CD4-positive, alpha-beta memory T cell (primary cell): Measurements from ENCODE around the gene RGS7. TPM values are rescaled to one million over a fixed set of nuclear protein-coding genes. Genes with fewer than 3 reads are reported as not detected.
A peak's percentile ranks its signal among the peaks of the same experiment; 100 is the strongest.
"Not testable (repeated sequence)": the region's sequence is repeated elsewhere in the genome, so short reads cannot be mapped to it uniquely, and the experiment has no call there.

Experiments
- CTCF ChIA-PET: fragments of 350-600 bp; sonication (Branson Sonifier 250); formaldehyde crosslinking; loops from one replicate; lab custom pipeline; 2021; ENCODE audit warnings: inconsistent platforms; ENCODE audit not compliant: partially characterized antibody; lab: Charles Lee
- POLR2A ChIA-PET: fragments of 350-600 bp; sonication (Branson Sonifier 250); formaldehyde crosslinking; loops from one replicate; lab custom pipeline; 2021; ENCODE audit not compliant: partially characterized antibody; lab: Charles Lee
- DNase-seq, 5 donors: peaks; one replicate each; pipeline versions ENCODE4 v3.0.0 to v3.0.0-alpha.2; 2020 to 2022; ENCODE audit warnings: mixed read lengths in 1 of 5
- H3K27ac ChIP-seq: one replicate; pipeline ENCODE4 v1.7.0; 2013; ENCODE audit warnings: low read depth, low read length
- H3K27me3 ChIP-seq: 2 replicates; pipeline ENCODE4 v1.7.0; 2013; ENCODE audit warnings: mild to moderate bottlenecking, low read length, moderate library complexity; ENCODE audit not compliant: insufficient read depth
- H3K36me3 ChIP-seq: 2 replicates; pipeline ENCODE4 v1.7.0; 2013; ENCODE audit warnings: mild to moderate bottlenecking, low read length, moderate library complexity; ENCODE audit not compliant: insufficient read depth
- H3K4me1 ChIP-seq: 2 replicates; pipeline ENCODE4 v1.7.0; 2013; ENCODE audit warnings: mild to moderate bottlenecking, low read length, moderate library complexity; ENCODE audit not compliant: insufficient read depth
- H3K4me3 ChIP-seq, 2 donors: one replicate each; pipeline ENCODE4 v1.7.0; 2013; ENCODE audit warnings: low read length in 2 of 2, mild to moderate bottlenecking in 1 of 2
- H3K9me3 ChIP-seq, 2 donors: one replicate each; pipeline ENCODE4 v1.7.0; 2013; ENCODE audit warnings: low read length in 2 of 2, control low read depth in 1 of 2; ENCODE audit not compliant: control insufficient read depth in 1 of 2
- H3K27ac Mint-ChIP-seq, 7 donors: one replicate each; pipeline ENCODE4 v1.8.0; 2020 to 2021; ENCODE audit warnings: mixed read lengths in 7 of 7, mild to moderate bottlenecking in 6 of 7, inconsistent platforms in 3 of 7, moderate library complexity in 3 of 7
- H3K27me3 Mint-ChIP-seq, 2 donors: one replicate each; pipeline ENCODE4 v1.8.0; 2020 to 2021; ENCODE audit warnings: mixed read lengths in 2 of 2
- H3K36me3 Mint-ChIP-seq, 2 donors: one replicate each; pipeline ENCODE4 v1.8.0; 2020 to 2021; ENCODE audit warnings: mixed read lengths in 2 of 2, inconsistent platforms in 1 of 2, mild to moderate bottlenecking in 1 of 2
- H3K4me1 Mint-ChIP-seq, 4 donors: one replicate each; pipeline ENCODE4 v1.8.0; 2020 to 2021; ENCODE audit warnings: mixed read lengths in 4 of 4, mild to moderate bottlenecking in 1 of 4
- H3K4me3 Mint-ChIP-seq, 8 donors: one replicate each; pipeline ENCODE4 v1.8.0; 2020 to 2021; ENCODE audit warnings: mixed read lengths in 8 of 8, mild to moderate bottlenecking in 7 of 8, moderate library complexity in 6 of 8, inconsistent platforms in 3 of 8
- H3K9me3 Mint-ChIP-seq, 8 donors: one replicate each; pipeline ENCODE4 v1.8.0; 2020 to 2021; ENCODE audit warnings: mixed read lengths in 8 of 8, mild to moderate bottlenecking in 5 of 8, inconsistent platforms in 3 of 8, moderate library complexity in 1 of 8
- intact Hi-C: fragments of 100-400 bp; cut with micrococcal nuclease; formaldehyde crosslinking; loops from one replicate; pipeline ENCODE4 v1.15.1; 2023
- polyA plus RNA-seq, 2 donors: library from polyadenylated mRNA; unstranded; fragments of 300-500 nt; fragmentation: Illumina TruSeq; gene quantifications; one replicate each; pipeline ENCODE4 v1.2.3, GENCODE V29; 2021
- total RNA-seq, 2 experiments: library from RNA; stranded (reverse); gene quantifications; one replicate each; pipeline ENCODE4 v1.2.3, GENCODE V29; 2021

The RGS7 gene
- total and polyA plus RNA-seq, 4 experiments from 2014 or later = not detected

GRCh38 chr1:240909701-240910457 is 447.1 kb downstream of the RGS7 start:
- Mint-ChIP-seq H3K36me3 (no peaks in the 10 kb centered on the region), H3K4me3 (no peak overlapping the region), H3K9me3 (peaks cover 0 to 10% (median 2%) of the 10 kb centered on the region in 8 donors), H3K27me3 (no peaks in the 10 kb centered on the region), H3K27ac (peak overlapping the region in 1 of 7 donors; percentile 41), H3K4me1 (no peaks in the 10 kb centered on the region)
- Histone ChIP-seq H3K27me3 (no peaks in the 10 kb centered on the region), H3K27ac (no peak overlapping the region), H3K9me3 (no peaks in the 10 kb centered on the region), H3K4me3 (no peak overlapping the region), H3K36me3 (no peaks in the 10 kb centered on the region), H3K4me1 (no peaks in the 10 kb centered on the region)
- intact Hi-C loops = no loop called here
- POLR2A ChIA-PET = no interaction called here
- CTCF ChIA-PET = no interaction called here
- DNase-seq = no peak

GRCh38 chr1:240906477-240906876 is 450.5 kb downstream of the RGS7 start:
- Histone ChIP-seq H3K27me3 (no peaks in the 10 kb centered on the region), H3K36me3 (no peaks in the 10 kb centered on the region), H3K4me3 (no peak overlapping the region), H3K27ac (no peak overlapping the region), H3K9me3 (no peaks in the 10 kb centered on the region), H3K4me1 (no peaks in the 10 kb centered on the region)
- Mint-ChIP-seq H3K27me3 (no peaks in the 10 kb centered on the region), H3K9me3 (peaks cover 5 to 11% (median 9%) of the 10 kb centered on the region in 8 donors), H3K27ac (no peak overlapping the region), H3K4me3 (no peak overlapping the region), H3K36me3 (no peaks in the 10 kb centered on the region), H3K4me1 (no peaks in the 10 kb centered on the region)
- CTCF ChIA-PET = no interaction called here
- no peak for DNase-seq
- POLR2A ChIA-PET = no interaction called here
- intact Hi-C loops = no loop called here

GRCh38 chr1:240905225-240905765 is 451.7 kb downstream of the RGS7 start:
- Mint-ChIP-seq H3K4me1 (no peaks in the 10 kb centered on the region), H3K27ac (no peak overlapping the region), H3K27me3 (no peaks in the 10 kb centered on the region), H3K36me3 (no peaks in the 10 kb centered on the region), H3K9me3 (peaks cover 5 to 12% (median 9%) of the 10 kb centered on the region in 8 donors), H3K4me3 (no peak overlapping the region)
- Histone ChIP-seq H3K4me1 (no peaks in the 10 kb centered on the region), H3K9me3 (no peaks in the 10 kb centered on the region), H3K27ac (no peak overlapping the region), H3K36me3 (no peaks in the 10 kb centered on the region), H3K27me3 (no peaks in the 10 kb centered on the region), H3K4me3 (no peak overlapping the region)
- ChIA-PET CTCF (no interaction called here), POLR2A (no interaction called here)
- intact Hi-C loops = no loop called here
- DNase-seq = no peak

- intact Hi-C loops, CTCF ChIA-PET, POLR2A ChIA-PET, H3K4me3 ChIP-seq, H3K9me3 ChIP-seq, H3K36me3 ChIP-seq, H3K36me3 Mint-ChIP-seq, DNase-seq, H3K27ac ChIP-seq, H3K4me1 ChIP-seq, H3K27me3 ChIP-seq, H3K27me3 Mint-ChIP-seq, H3K4me1 Mint-ChIP-seq, H3K4me3 Mint-ChIP-seq, H3K27ac Mint-ChIP-seq: not testable (repeated sequence)
- peaks cover 0 to 20% (median 4%) of the 10 kb centered on the region in 8 donors for H3K9me3 Mint-ChIP-seq
These were observed 461.6 kb downstream of the RGS7 start for GRCh38 chr1:240895424-240895823.

- H3K4me3 Mint-ChIP-seq = no peak overlapping the region
- Histone ChIP-seq H3K36me3 (no peaks in the 10 kb centered on the region), H3K27ac (no peak overlapping the region), H3K4me1 (no peaks in the 10 kb centered on the region), H3K9me3 (no peaks in the 10 kb centered on the region), H3K4me3 (no peak overlapping the region), H3K27me3 (no peaks in the 10 kb centered on the region)
- ChIA-PET POLR2A (no interaction called here), CTCF (no interaction called here)
- H3K27ac Mint-ChIP-seq = no peak overlapping the region
- peaks cover 0 to 10% (median 2%) of the 10 kb centered on the region in 8 donors for H3K9me3 Mint-ChIP-seq
- intact Hi-C loops = no loop called here
- H3K27me3 Mint-ChIP-seq = no peaks in the 10 kb centered on the region
- DNase-seq = no peak
- H3K4me1 Mint-ChIP-seq = no peaks in the 10 kb centered on the region
- H3K36me3 Mint-ChIP-seq = no peaks in the 10 kb centered on the region
These were observed 468.3 kb downstream of the RGS7 start for GRCh38 chr1:240888787-240889048.

- Histone ChIP-seq H3K4me3 (no peak overlapping the region), H3K27me3 (no peaks in the 10 kb centered on the region), H3K4me1 (no peaks in the 10 kb centered on the region), H3K27ac (no peak overlapping the region), H3K36me3 (no peaks in the 10 kb centered on the region), H3K9me3 (no peaks in the 10 kb centered on the region)
- CTCF ChIA-PET = no interaction called here
- DNase-seq = no peak
- no peaks in the 10 kb centered on the region for H3K4me1 Mint-ChIP-seq
- H3K9me3 Mint-ChIP-seq = peaks cover 0 to 10% (median 3%) of the 10 kb centered on the region in 8 donors
- no peaks in the 10 kb centered on the region for H3K27me3 Mint-ChIP-seq
- intact Hi-C loops = no loop called here
- H3K27ac Mint-ChIP-seq = no peak overlapping the region
- POLR2A ChIA-PET = no interaction called here
- H3K4me3 Mint-ChIP-seq = no peak overlapping the region
- H3K36me3 Mint-ChIP-seq = no peaks in the 10 kb centered on the region
These were observed 468.8 kb downstream of the RGS7 start for GRCh38 chr1:240888039-240888786.

- peaks cover 0 to 2% of the 10 kb centered on the region in 2 donors for H3K27me3 Mint-ChIP-seq
- Histone ChIP-seq H3K36me3 (no peaks in the 10 kb centered on the region), H3K4me1 (no peaks in the 10 kb centered on the region), H3K9me3 (no peaks in the 10 kb centered on the region), H3K4me3 (no peak overlapping the region), H3K27me3 (no peaks in the 10 kb centered on the region), H3K27ac (no peak overlapping the region)
- H3K4me1 Mint-ChIP-seq = no peaks in the 10 kb centered on the region
- no peak overlapping the region for H3K27ac Mint-ChIP-seq
- peaks cover 0 to 11% (median 5%) of the 10 kb centered on the region in 8 donors for H3K9me3 Mint-ChIP-seq
- ChIA-PET POLR2A (no interaction called here), CTCF (no interaction called here)
- intact Hi-C loops = no loop called here
- H3K36me3 Mint-ChIP-seq = no peaks in the 10 kb centered on the region
- DNase-seq = no peak
- no peak overlapping the region for H3K4me3 Mint-ChIP-seq
These were observed 473.5 kb downstream of the RGS7 start for GRCh38 chr1:240883490-240883889.
